Type B pancreatic cell (in vitro differentiated cells): ENCODE measurements around the gene SHROOM3. TPM values are rescaled to one million over a fixed set of nuclear protein-coding genes. Genes with fewer than 3 reads are reported as not detected.

Source experiments
- DNase-seq: peaks from one replicate; pipeline ENCODE4 v3.0.0; 2021; ENCODE audit warnings: mixed read lengths; ENCODE audit not compliant: unreplicated experiment; ENCODE audit errors: extremely low spot score
- H3K27ac Mint-ChIP-seq: 2 replicates; pipeline ENCODE4 v1.8.0; 2021; ENCODE audit warnings: mild to moderate bottlenecking, mixed read lengths
- H3K27me3 Mint-ChIP-seq: 2 replicates; pipeline ENCODE4 v1.8.0; 2021; ENCODE audit warnings: mixed read lengths
- H3K36me3 Mint-ChIP-seq: 2 replicates; pipeline ENCODE4 v1.8.0; 2021; ENCODE audit warnings: mixed read lengths
- H3K4me1 Mint-ChIP-seq: one replicate; pipeline ENCODE4 v1.8.0; 2021; ENCODE audit warnings: mixed read lengths; ENCODE audit not compliant: unreplicated experiment
- H3K4me3 Mint-ChIP-seq: 2 replicates; pipeline ENCODE4 v1.8.0; 2021; ENCODE audit warnings: mild to moderate bottlenecking, mixed read lengths
- H3K9me3 Mint-ChIP-seq: 2 replicates; pipeline ENCODE4 v1.8.0; 2021; ENCODE audit warnings: mixed read lengths
- CTCF ChIP-seq: fragments of 200-600 bp; sonication (generic); conservative IDR thresholded peaks from 2 replicates; pipeline ENCODE4 v1.5.0; 2021; ENCODE audit warnings: antibody characterized with exemption, mild to moderate bottlenecking
- total RNA-seq: library from RNA; stranded (reverse); gene quantifications from 2 replicates; pipeline ENCODE4 v1.2.1, GENCODE V29; 2021; ENCODE audit warnings: low replicate concordance

Gene SHROOM3
- total RNA-seq, 1 donor from 2014 or later: 38.6 TPM

DNA sequence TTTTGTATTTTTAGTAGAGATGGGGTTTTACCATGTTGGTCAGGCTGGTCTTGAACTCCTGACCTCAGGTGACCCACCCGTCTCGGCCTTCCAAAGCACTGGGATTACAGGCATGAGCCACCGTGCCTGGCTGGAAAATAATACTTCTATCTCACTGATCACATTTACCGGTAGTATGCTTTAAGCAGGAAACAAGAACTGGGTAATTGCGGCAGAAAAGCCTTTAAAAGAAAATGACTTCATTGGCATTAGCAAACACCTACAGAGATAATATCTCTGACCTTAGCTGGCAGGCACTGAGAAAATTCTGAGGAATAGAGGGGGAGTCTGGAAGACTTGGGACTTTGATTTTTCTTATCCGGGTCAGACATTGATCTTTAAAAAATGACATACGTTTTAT is 78.5 kb downstream of the SHROOM3 start:
- Mint-ChIP-seq H3K27me3 (no peaks in the 10 kb centered on the region), H3K27ac (no peak overlapping the region), H3K9me3 (no peaks in the 10 kb centered on the region), H3K36me3 (no peaks in the 10 kb centered on the region), H3K4me3 (no peak overlapping the region), H3K4me1 (peaks cover 20% of the 10 kb centered on the region)
- TF ChIP-seq CTCF: no peak
- no peak for DNase-seq

- Mint-ChIP-seq H3K27ac (no peak overlapping the region), H3K4me3 (no peak overlapping the region), H3K4me1 (peaks cover 25% of the 10 kb centered on the region), H3K27me3 (no peaks in the 10 kb centered on the region), H3K9me3 (no peaks in the 10 kb centered on the region), H3K36me3 (no peaks in the 10 kb centered on the region)
- DNase-seq: no peak
- TF ChIP-seq CTCF: no peak
Measured at GRCh38 chr4:76514087-76514486, 79.1 kb downstream of the SHROOM3 start.

- no peak overlapping the region for H3K27ac Mint-ChIP-seq
- H3K4me3 Mint-ChIP-seq: no peak overlapping the region
- H3K36me3 Mint-ChIP-seq: no peaks in the 10 kb centered on the region
- no peaks in the 10 kb centered on the region for H3K9me3 Mint-ChIP-seq
- no peak for TF ChIP-seq CTCF
- H3K27me3 Mint-ChIP-seq: no peaks in the 10 kb centered on the region
- DNase-seq: no peak
- peaks cover 24% of the 10 kb centered on the region for H3K4me1 Mint-ChIP-seq
Measured at GRCh38 chr4:76515975-76516843, 81.2 kb downstream of the SHROOM3 start.

- no peaks in the 10 kb centered on the region for H3K36me3 Mint-ChIP-seq
- no peak for TF ChIP-seq CTCF
- no peak overlapping the region for H3K27ac Mint-ChIP-seq
Measured at GRCh38 chr4:76518241-76518640, 83.2 kb downstream of the SHROOM3 start.

DNA sequence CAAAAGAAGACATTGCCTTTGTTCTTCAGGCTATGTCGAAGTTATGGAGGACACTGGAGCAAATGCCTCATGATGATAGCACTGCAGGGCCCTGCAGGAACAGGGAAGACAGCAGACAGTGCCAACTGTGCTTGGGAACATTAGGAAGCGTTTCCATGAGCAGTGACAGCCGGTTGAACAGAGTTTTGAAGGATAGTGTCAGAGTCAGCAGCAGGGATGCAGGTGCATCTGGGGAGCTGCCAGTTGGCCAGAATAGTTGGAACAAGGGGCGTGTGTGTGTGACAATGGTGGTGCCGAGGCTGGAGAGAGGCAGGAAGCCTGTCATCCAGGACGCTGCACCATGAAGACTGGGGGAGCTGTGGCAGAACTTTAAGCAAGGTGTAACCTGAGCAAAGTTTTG is 88.6 kb downstream of the SHROOM3 start:
- no peaks in the 10 kb centered on the region for H3K36me3 Mint-ChIP-seq
- no peaks in the 10 kb centered on the region for H3K27me3 Mint-ChIP-seq
- H3K4me1 Mint-ChIP-seq: peaks cover 13% of the 10 kb centered on the region
- no peak overlapping the region for H3K27ac Mint-ChIP-seq
- no peak for DNase-seq
- TF ChIP-seq CTCF: no peak
- H3K9me3 Mint-ChIP-seq: peaks cover 4% of the 10 kb centered on the region
- no peak overlapping the region for H3K4me3 Mint-ChIP-seq

More at GRCh38 chr4:76518241-76518640, 83.2 kb downstream of the SHROOM3 start:
- peaks cover 4% of the 10 kb centered on the region for H3K9me3 Mint-ChIP-seq
- no peak for DNase-seq
- H3K27me3 Mint-ChIP-seq: no peaks in the 10 kb centered on the region
- H3K4me3 Mint-ChIP-seq: no peak overlapping the region
- peaks cover 12% of the 10 kb centered on the region for H3K4me1 Mint-ChIP-seq
